Central memory CD4-positive, alpha-beta T cell (primary cell): ENCODE data around the gene ALG3.

ENCODE experiments used
- DNase-seq: peaks from one replicate; pipeline ENCODE4 v3.0.0; 2022

Gene ALG3

DNA sequence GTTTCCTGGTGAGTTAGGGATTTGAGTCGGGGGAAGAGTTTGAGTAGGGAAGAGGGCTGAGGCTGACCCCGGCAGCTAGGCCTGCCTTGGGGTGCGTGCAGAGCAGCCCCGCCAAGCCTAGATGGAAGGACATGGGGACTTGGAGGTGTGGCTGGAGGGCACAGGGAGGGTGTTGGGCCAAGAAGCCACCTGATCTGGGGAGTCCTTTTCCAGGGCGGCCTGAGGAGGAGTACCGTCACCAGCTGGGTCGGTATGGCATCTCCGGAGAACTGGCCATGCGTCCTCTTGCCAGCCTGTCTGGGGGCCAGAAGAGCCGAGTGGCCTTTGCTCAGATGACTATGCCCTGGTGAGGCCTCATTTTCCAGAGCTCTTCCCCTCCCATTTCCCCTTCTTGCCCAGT, 55.9 kb downstream of the ALG3 start:
- DNase-seq = no peak
